GM18526 (cell line): Measurements from ENCODE around the gene KIAA0930.

Source experiments
- POLR2A ChIP-seq: IDR thresholded peaks from 3 replicates; pipeline ENCODE4 v1.6.1; 2011; ENCODE audit not compliant: insufficient read length; ENCODE audit errors: extremely low read depth

KIAA0930 gene

DNA sequence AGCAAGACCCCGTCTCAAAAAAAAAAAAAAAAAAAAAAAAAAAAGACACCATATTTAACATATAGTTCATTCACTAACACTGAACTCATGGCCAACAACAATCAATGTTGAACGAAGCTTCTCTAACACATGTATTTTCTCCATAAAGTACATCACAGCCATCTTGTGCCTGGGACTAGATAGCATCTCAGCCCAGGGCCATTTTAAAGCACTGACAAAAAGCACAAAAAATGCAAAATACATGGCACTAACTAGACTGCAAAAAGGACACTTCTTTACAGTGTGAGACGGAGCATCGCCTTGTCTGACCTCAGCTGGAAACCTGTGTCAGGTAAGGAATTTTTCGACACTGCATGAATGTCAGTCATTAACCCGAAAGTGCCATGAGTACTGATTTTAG, 23.3 kb downstream of the KIAA0930 start:
- no peak for TF ChIP-seq POLR2A

DNA sequence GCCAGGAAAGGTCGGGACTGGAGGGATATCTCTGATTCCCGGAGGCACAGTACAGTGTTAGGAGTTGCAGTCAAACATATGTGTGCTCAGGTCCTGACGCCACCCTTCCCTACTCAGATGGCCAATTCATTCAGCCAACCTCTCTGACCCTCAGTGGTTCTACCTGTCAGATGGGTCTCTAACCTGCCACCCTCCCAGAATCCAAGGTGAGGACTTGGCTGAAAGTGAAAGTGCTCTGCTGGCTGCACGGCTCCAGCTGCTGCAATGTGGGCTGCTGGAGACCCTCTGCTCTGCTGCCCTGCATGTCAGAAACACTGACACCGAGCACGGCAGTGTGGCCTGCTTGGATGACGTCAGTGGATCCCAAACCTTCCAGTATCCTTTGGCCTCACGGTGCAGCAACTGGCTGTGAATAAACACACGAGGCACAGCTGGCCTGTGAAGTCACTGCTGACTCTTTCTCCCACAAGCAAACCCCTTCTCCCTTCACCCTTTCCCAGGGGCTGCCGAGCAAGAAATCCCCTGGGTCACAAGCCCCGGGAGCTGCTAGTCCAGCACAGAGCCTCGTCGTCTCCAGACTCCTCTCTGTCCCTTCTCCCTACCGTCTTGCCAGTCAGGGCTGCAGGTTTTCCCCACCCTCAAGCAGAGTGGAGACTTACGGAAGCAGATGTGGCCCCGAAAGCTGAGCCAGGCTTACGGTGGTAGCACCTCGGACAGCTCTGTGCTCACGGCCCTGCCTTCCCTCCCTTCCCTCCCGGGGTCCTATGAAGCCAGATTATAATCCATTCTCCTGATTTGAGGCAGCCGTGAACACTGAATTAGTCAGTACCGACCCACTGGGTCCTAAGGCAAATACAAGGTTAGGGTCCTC, 24.3 kb downstream of the KIAA0930 start:
- TF ChIP-seq POLR2A, result no peak

DNA sequence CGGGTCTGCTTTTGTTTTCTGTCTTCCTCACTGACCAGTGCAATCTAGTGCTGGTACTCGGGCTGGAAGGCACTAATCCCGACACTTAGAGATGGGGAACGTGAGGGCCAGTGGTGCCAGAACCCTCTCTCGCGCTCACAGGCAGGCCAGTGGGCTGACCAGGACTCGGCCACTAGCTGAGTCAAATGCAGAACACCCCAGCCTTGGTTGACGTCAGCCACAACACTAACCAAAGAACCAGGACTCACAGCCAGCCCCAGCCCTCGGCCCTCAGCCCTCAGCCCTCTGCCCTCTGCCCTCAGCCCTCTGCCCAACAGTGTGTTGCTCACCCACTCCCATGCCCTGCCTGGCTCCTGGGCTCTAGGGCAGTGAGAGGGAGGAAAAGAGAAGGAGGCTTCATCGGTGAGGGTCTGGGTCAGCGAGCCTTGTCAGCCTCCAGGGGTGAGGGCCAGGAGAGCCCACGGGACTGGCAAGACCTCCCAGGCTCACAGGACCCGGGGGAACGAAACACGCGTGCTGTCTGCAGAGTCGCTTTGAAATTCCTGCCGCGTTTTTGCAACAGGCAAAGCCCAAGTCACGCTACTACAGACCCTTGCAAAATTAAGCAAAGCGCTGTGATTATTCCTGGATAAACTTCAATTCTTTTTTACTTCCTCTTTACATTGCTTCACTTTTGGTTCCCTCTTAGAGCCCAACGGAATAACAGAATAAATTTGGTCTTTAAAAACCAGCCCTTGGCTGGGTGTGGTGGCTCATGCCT, 27.5 kb downstream of the KIAA0930 start:
- no peak for TF ChIP-seq POLR2A

DNA sequence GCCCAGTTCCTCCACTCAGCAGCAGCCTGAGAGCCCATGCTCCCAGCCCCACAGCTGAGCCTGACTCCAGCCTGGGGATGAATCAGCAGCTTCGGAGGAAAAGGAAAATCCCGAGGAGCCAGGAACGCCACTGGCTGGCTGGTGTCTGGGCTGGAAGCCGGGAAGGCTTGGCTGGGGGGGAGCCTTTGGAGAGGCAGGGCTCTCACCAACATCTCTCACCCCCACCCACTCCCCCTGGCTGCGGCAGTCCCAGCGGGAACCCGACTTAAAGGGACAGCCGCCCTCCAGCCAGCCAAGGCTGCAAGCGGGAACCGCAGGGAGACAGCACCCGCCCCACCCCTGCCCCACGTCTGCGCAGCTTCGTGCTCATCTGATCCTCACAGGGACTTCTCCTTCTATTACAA, 28.4 kb downstream of the KIAA0930 start:
- TF ChIP-seq POLR2A, result no peak

DNA sequence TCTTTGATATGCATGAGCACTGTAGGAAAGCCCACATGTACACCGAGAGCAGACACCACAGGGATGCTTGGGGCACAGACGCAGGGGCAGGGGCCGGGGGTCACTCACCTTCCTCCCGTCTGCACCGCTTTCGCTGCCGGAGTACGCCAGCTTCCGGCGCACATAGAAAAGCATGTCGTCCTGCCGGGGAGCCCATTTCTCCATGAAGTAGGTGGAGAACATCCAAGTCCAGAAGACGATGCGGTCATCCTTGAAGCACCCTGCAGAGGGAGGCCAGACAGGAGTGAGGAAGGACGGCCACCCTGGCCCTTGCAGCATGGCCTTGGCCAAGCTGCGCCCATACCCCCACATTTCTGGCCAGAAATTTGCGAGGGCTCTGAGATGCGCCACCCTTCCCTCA, 28.8 kb downstream of the KIAA0930 start:
- TF ChIP-seq POLR2A, result no peak

DNA sequence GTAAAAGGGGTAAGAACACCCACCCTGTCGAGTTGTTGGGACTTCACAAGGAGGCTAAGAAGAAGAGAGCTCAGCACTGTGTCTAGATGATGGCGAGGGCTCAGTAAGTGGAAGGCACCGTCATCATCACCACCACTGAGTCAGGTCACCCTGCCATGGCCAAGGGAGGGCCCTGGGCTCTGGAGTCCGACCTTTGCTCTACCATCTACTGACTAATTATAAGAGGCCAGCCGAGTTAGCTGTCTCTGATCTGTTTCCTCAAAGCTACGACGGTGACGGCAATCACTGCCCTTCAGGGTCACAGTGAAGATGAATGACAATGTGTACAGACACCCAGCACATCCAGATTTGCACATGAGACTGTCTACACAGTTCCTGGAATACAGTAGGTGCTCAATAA, 29.3 kb downstream of the KIAA0930 start:
- no peak for TF ChIP-seq POLR2A

DNA sequence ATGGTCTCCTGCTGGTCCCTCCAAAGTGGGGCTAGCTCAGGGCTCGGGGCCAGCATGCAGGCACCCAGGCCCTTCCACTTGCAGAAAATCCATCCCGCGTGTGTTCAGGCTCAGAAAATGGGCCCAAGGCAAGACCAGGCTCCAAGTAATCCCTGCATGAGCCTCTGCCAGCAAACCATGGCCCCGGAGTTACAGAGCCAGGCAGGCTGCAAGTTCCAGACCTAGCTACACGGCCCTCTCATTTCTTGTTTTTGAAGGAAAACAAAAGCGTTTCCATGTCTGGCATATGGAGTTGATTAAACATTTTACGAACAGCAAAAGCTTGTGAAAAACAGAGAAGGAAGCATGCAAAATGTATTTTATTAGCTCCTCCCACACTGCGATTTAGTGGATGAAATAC, 29.7 kb downstream of the KIAA0930 start:
- no peak for TF ChIP-seq POLR2A

DNA sequence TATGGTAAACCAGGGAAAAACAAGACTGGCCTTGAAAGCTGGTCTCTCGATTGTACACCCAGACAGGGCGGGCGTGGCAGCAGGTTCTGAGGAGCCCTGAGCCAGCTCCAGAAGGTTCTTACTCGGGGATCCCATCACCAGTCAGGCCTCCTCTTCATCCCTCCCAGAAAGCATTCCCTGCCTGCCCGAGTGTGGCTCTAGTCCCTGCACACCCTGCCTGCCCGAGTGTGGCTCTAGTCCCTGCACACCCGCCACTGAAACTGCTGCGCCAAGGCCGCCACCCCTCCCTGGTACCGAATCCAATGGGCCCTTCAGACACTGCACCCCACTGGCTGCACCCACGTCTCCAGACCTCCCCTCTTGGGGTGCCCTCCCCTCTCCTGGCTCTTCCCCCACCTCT, 30.1 kb downstream of the KIAA0930 start:
- no peak for TF ChIP-seq POLR2A

DNA sequence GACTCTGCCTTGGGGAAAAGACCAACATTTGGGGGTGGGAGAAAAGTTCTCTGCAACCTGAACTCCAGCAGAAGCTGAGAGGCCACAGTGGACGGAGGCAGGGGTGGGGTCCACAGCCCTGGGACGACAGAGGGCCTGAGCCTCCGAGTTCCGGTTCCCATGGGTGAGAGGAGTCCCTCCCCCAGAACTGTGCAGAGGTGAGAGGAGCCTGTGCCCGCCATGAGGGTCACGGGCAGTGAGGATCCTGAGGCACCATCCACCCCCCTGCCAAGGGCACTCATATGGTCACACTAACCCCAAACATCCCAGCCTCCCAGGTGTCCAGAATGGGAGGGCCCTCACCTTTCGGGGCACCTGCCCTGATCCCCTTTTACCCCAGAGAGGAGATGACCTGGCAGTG, 30.5 kb downstream of the KIAA0930 start:
- TF ChIP-seq POLR2A, result no peak

DNA sequence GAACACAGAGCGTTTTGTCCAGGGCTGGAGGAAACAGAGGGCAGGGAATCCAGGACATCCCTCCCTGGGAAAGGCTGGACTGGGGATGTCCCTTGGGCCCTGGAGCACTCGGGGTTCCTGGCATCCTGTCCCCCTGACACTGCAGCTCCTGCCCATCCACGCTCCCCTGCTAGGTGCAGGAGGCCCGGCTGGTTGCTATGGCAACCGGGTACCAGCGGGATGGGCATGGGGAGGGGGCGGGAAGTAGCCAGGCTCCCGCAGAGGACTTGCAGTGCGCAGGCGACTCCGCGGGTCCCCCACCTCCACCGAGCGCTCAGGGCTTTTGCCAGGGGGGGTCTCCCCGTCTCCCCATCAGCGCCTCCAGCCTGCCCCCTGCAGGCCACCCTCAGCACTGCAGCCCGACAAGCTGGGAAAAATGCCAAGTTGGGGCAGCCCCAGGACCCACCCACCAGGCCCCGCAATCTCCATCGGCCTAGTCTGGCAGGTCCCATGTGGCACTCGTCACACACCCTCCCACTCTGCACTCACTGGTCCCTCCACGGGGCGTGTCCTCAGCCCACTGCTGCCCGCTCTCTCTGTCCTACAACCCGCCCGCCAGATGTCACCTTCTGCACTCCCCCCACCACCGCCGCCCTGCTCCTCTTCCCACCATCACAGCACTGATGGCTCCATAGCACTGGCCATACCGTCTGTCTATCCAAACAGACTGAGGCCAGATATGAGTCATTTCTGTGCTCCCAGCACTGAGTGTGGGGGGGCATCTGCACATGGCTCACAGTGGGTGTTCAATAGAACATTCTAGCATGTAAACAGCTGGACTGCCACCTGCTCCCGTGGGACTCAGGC, 31.5 kb downstream of the KIAA0930 start:
- TF ChIP-seq POLR2A, result no peak

DNA sequence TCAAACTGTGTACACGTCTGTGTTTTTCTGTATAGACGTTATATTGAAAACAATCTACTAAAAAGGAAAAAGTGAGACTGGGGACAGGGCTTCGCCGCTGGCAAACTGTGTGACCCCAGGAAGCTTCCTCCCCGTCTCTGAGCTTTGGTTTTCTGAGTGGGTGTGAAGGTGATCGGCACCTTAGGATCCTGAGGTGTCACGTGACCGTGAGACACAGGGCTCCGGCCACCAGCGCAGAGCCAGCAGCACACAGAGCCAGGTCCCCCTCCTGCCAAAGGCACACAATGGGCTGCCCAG, 32.0 kb downstream of the KIAA0930 start:
- TF ChIP-seq POLR2A, result no peak

DNA sequence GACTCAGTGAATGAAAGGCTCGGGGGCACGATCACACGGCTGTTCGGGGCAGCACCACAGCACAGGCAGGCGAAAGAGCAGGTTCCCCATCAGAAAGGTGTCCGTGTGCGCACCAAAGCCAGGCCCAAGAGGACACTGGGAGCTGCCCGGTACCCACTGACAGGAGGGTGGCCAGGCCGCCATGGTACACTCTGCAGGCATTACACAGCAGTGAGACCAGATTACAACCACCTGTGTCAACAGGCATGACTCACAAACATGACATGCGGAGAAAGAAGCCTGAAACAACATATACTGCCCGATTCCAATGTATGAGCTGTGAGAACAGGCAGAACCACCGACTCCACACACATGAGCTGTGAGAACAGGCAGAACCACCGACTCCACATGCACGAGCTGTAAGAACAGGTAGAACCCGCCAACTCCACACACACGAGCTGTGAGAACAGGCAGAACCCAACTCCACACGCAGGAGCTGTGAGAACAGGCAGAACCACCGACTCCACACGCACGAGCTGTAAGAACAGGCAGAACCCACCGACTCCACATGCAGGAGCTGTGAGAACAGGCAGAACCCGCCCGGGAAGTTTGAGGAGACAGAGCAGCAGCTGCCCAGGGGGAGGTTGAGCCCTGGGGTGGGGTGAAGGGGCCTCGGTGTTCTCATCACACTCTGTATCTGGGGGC, 32.6 kb downstream of the KIAA0930 start:
- TF ChIP-seq POLR2A, result no peak

- TF ChIP-seq POLR2A, result no peak
These were observed 33.2 kb downstream of the KIAA0930 start for GRCh38 chr22:45207533-45207932.

DNA sequence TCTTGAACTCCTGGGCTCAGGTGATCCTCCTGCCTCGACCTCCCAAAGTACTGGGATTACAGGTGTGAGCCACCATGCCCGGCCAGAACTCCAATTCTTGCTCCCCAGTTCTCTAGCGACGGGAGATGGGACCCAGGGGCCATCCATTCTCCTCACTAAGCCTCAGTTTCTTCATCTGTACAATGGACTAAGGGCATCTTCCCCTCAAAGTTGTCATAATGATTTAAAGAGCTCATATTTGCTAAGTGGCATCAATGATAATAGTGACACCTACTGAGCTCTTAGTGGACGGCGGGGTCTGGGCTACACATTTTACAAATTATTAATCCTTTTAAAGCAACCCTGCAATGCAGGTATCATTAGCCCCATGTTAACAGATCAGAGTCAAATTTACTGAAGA, 34.5 kb downstream of the KIAA0930 start:
- no peak for TF ChIP-seq POLR2A

GRCh38 chr22:45205276-45205925, 35.3 kb downstream of the KIAA0930 start:
- no peak for TF ChIP-seq POLR2A
